Fibroblast of skin of back (primary cell): ENCODE measurements around the gene CSNK2A3.
"Not testable (repeated sequence)": the region's sequence is repeated elsewhere in the genome, so short reads cannot be mapped to it uniquely, and the experiment has no call there.

ENCODE experiments used
- DNase-seq: peaks from one replicate; pipeline ENCODE4 v3.0.0-alpha.2; 2013

Gene CSNK2A3

GRCh38 chr11:11379661-11380060, 26.6 kb upstream of the CSNK2A3 start:
- DNase-seq = no peak

- DNase-seq = no peak
Observed at GRCh38 chr11:11378184-11378940, 25.3 kb upstream of the CSNK2A3 start.

- no peak for DNase-seq
Observed at GRCh38 chr11:11374358-11375148, 21.5 kb upstream of the CSNK2A3 start.

DNA sequence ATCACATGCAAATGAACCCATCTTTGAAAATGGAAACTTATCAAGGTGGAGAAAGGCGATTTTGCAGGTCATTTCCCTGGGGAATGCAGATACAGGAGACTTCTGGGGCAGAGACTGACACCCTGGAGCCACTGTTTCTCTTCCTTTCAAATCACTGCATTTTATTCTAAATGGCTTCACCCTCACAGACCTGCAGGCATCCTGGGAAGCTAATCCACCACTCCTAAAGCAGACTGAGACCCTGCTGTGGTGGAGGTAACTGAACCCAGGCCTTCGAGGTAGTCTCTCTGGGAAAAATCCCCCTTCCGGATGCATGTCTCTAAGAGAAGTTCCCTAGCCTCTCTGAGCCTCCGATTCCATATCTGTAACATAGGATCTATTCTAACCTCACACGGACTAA, 20.9 kb upstream of the CSNK2A3 start:
- no peak for DNase-seq

GRCh38 chr11:11372461-11372860, 19.4 kb upstream of the CSNK2A3 start:
- no peak for DNase-seq

GRCh38 chr11:11370962-11371303, 17.9 kb upstream of the CSNK2A3 start:
- DNase-seq = no peak

GRCh38 chr11:11370255-11370961, 17.4 kb upstream of the CSNK2A3 start:
- no peak for DNase-seq

DNA sequence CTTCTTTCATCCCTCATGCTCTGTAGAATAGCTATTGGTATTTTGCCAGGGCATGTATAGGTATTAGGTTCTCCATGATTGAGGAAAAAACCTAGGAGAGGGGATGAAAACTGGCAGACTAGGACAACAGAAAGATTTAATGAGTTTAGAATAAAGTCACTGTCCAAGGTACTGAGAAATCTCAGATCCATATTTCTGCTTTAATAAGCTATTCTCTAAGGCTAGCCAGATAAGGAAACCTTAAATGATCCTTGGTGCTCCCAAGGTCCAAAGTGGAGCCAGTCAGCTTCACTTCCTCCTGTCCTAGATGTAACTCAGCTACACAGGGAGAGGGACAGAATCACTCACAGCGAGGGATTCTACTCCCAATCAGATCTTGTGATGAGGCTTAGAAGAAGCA, 13.7 kb upstream of the CSNK2A3 start:
- DNase-seq = peak; percentile 20

GRCh38 chr11:11363674-11364073, 10.6 kb upstream of the CSNK2A3 start:
- DNase-seq = no peak

DNA sequence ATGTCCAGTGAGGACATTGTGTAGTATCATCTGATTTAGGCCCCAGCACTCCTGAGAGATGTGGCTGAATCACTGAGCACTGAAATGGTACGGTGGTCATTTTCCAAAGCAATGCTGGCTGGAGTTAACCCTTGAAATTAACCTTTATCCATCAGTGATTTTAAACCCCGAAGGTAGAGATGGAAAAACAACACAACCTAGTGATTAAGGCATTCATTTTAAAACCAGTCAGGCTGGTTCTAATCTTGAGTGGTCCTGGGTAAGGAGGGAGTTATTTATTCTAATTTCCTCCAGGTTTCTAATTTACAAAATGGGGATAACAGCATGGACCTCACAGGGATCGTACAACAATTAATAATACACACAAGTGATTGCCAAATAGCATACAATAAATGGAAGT, 6.6 kb upstream of the CSNK2A3 start:
- no peak for DNase-seq

DNA sequence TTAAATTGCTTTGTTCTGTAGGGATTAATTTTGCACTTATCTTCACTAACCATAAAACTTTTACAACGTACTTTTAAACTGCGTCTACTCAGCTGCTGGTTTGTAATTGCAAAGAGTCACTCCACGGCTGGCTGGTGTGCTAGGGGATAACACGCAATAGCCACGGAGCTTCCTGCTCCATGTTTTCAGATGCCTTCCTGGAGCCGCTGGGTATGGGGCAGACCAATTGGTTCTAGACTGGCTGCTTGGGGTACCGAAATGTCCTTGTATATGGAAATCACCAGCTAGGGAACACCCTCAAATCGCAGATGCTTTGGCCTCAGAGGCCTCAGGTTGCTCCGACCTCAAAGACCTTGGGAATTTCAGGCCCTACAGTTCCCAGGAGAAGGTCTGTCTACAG, 3.8 kb upstream of the CSNK2A3 start:
- DNase-seq = no peak

- DNase-seq = not testable (repeated sequence)
Observed at GRCh38 chr11:11351851-11352250, 1.2 kb downstream of the CSNK2A3 start.

- no peak for DNase-seq
Observed at GRCh38 chr11:11351042-11351586, 1.9 kb downstream of the CSNK2A3 start.

GRCh38 chr11:11349870-11350337, 3.1 kb downstream of the CSNK2A3 start:
- peak; percentile 89 for DNase-seq

- no peak for DNase-seq
Observed at GRCh38 chr11:11349106-11349825, 3.8 kb downstream of the CSNK2A3 start.

GRCh38 chr11:11348303-11348702, 4.7 kb downstream of the CSNK2A3 start:
- DNase-seq = no peak

DNA sequence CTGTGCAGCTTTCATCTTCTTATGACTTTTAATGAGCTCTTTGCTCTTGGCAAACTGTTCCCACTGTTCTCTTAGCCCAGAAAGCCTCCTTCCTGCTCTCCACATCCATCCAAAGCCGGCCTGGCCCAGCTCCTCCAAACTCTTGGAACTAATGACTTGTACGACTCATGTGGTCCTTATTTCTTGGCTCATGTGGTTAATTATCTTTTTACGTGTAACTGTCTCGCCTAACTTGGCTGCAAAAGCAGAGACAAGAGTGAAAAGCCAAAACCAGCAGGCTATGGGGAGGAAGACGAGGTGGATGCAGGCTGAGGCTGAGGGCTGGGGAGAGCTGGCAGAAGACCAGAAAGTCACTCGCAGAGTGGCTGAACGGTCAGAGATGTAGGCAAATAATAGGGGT, 5.5 kb downstream of the CSNK2A3 start:
- no peak for DNase-seq

DNA sequence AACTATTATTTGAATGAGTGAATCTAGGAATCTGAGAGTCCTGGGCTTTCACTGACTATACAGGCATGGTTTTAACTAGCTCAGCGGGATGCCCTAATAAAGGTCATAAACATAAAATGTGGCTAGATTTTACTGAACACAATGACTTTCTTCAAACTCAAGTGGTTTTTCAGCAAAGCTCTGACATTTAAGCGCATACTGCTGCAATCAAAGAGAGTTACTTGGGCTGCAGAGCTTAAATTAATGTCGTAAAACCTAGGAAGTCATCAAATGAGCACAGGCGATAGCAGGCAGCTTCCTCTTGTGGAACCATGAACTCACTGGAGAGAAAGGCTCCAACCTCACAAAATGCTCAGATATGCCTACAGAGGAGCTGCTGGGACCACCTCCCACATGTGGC, 6.7 kb downstream of the CSNK2A3 start:
- DNase-seq = no peak

DNA sequence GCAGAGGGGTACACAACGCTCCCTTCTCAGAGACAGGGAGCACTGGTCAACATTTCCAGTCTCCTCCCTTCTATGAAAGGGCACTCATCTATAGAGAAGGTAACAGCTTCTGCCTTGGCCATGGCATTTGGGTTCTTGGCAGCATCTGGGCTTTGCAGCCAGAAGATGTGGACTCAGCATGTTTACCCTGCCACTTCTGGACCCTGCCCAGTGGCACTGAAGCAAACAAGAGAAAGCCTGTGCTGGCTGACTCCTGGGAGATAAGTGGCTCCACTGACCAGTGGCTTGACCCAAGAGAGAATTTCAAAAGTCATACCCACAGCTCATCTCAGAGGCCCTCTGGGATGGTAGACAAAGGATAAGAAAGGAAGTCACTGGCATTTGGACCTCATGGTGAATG, 8.0 kb downstream of the CSNK2A3 start:
- no peak for DNase-seq

- DNase-seq = no peak
Observed at GRCh38 chr11:11344045-11344444, 9.0 kb downstream of the CSNK2A3 start.

- DNase-seq = no peak
Observed at GRCh38 chr11:11338304-11338703, 14.7 kb downstream of the CSNK2A3 start.

GRCh38 chr11:11336664-11337063, 16.4 kb downstream of the CSNK2A3 start:
- DNase-seq = no peak
